Endodermal cell (in vitro differentiated cells): ENCODE measurements around the gene SLC9A5. TPM values are rescaled to one million over a fixed set of nuclear protein-coding genes. Genes with fewer than 3 reads are reported as not detected.

ENCODE experiments used
- DNase-seq: peaks from one replicate; pipeline ENCODE4 v3.0.0-alpha.2; 2017
- H3K27ac ChIP-seq: 2 replicates; pipeline ENCODE4 v1.5.1; 2013; ENCODE audit warnings: mild to moderate bottlenecking, low read depth, low read length, moderate library complexity
- H3K27me3 ChIP-seq: 2 replicates; pipeline ENCODE4 v1.6.1; 2013; ENCODE audit warnings: mild to moderate bottlenecking, low read length, moderate library complexity; ENCODE audit not compliant: insufficient read depth, control insufficient read depth, poor library complexity, severe bottlenecking
- H3K36me3 ChIP-seq: 2 replicates; pipeline ENCODE4 v1.7.0; 2013; ENCODE audit warnings: mild to moderate bottlenecking, low read length, moderate library complexity; ENCODE audit not compliant: control insufficient read depth, insufficient read depth
- H3K4me1 ChIP-seq: one replicate; pipeline ENCODE4 v1.7.0; 2013; ENCODE audit warnings: low read length; ENCODE audit not compliant: control insufficient read depth, insufficient read depth
- H3K4me3 ChIP-seq: 2 replicates; pipeline ENCODE4 v1.5.1; 2013; ENCODE audit warnings: mild to moderate bottlenecking, low read length, moderate library complexity
- H3K9ac ChIP-seq: 2 replicates; pipeline ENCODE4 v1.6.1; 2013; ENCODE audit warnings: mild to moderate bottlenecking, low read length, moderate library complexity; ENCODE audit not compliant: poor library complexity, severe bottlenecking; ENCODE audit errors: extremely low read depth
- H3K9me3 ChIP-seq: 2 replicates; pipeline ENCODE4 v1.6.1; 2013; ENCODE audit warnings: mild to moderate bottlenecking, low read length, moderate library complexity; ENCODE audit not compliant: control insufficient read depth
- H3K27ac Mint-ChIP-seq: 2 replicates; pipeline ENCODE4 v1.8.0; 2020; ENCODE audit warnings: mixed read lengths
- H3K27me3 Mint-ChIP-seq: 2 replicates; pipeline ENCODE4 v1.8.0; 2021; ENCODE audit warnings: mild to moderate bottlenecking, mixed read lengths; ENCODE audit not compliant: insufficient read depth
- H3K36me3 Mint-ChIP-seq: 2 replicates; pipeline ENCODE4 v1.8.0; 2020; ENCODE audit warnings: low read depth, mixed read lengths
- H3K4me1 Mint-ChIP-seq: 2 replicates; pipeline ENCODE4 v1.8.0; 2020; ENCODE audit warnings: mixed read lengths
- H3K4me3 Mint-ChIP-seq: 2 replicates; pipeline ENCODE4 v1.8.0; 2020; ENCODE audit warnings: mild to moderate bottlenecking, moderate library complexity, mixed read lengths
- H3K9me3 Mint-ChIP-seq: 2 replicates; pipeline ENCODE4 v1.8.0; 2020; ENCODE audit warnings: mild to moderate bottlenecking, mixed read lengths
- CTCF ChIP-seq: fragments of 200-600 bp; sonication (generic); conservative IDR thresholded peaks from 2 replicates; pipeline ENCODE4 v1.5.0; 2021; ENCODE audit warnings: antibody characterized with exemption, mild to moderate bottlenecking
- WGBS, 2 experiments: methylation state at CpG; one replicate each; pipeline versions ENCODE4 v1.1.5 to v1.1.7; 2013; ENCODE audit warnings: missing lambda C conversion rate in 2 of 2, mixed read lengths in 1 of 2; ENCODE audit not compliant: insufficient coverage in 1 of 2, insufficient read length in 1 of 2; 5-methylcytosine and 5-hydroxymethylcytosine counted together
- total RNA-seq, 2 donors: library from RNA; stranded (reverse); fragmentation: NEBNext Ultra II Directional in 1 of 2; extraction: Animal tissue kit (Norgen Biotek cat#: 25700) in 1 of 2; gene quantifications; 2 replicates in 1 of 2; 3 replicates in 1 of 2; pipeline ENCODE4 v1.2.1, GENCODE V29; 2021

The SLC9A5 gene
- total RNA-seq, 2 donors from 2014 or later = 8.9 to 9.0 TPM

DNA sequence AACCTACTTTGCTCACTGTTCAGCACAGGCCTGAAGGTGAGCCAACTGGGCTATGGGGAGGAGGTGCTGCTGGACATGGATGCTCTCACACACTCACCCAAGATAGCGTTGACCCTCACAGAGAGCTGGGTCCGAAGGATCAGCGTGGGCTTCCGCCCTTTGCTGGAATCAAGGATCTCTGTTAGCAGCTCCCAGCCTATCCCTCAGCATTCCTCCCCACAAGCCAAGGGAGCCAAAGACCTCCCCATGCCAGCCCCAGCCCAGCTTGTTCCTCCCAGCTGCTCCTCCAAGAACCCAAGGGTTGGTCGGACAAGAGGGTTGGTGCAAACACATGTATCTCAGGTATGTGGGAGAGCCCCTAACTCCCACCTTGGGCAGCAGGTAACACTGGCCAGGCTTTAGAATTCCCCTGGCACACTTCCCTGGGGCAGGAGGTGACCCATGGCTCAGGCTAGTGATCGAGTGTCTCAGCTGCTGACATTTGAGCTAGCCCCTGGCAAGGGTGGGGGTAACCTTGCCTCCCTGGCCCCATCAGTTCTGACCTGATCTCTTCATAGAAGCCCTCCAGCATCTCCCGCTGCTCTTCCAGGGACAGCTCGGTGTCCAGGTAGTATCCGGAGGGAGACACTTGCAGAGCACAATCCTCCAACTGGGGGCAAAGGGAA lies 9.8 kb upstream of the SLC9A5 start:
- no peak for TF ChIP-seq CTCF
- H3K4me1 Mint-ChIP-seq = peaks cover 8% of the 10 kb centered on the region
- WGBS, 2 experiments = 96 to 98% methylated on average over 8 to 9 of the region's 9 CpGs
- no peaks in the 10 kb centered on the region for H3K9me3 Mint-ChIP-seq
- no peaks in the 10 kb centered on the region for H3K9me3 ChIP-seq
- no peaks in the 10 kb centered on the region for H3K27me3 ChIP-seq
- H3K9ac ChIP-seq = no peak overlapping the region
- no peak overlapping the region for H3K27ac ChIP-seq
- peaks cover 14% of the 10 kb centered on the region for H3K4me1 ChIP-seq
- H3K4me3 ChIP-seq = no peak overlapping the region
- H3K36me3 ChIP-seq = peaks cover 92% of the 10 kb centered on the region
- H3K27ac Mint-ChIP-seq = no peak overlapping the region
- no peak overlapping the region for H3K4me3 Mint-ChIP-seq
- DNase-seq = no peak
- H3K27me3 Mint-ChIP-seq = no peaks in the 10 kb centered on the region
- peaks cover 44% of the 10 kb centered on the region for H3K36me3 Mint-ChIP-seq

GRCh38 chr16:67240506-67240905 lies 8.3 kb upstream of the SLC9A5 start:
- peak; percentile 21 for DNase-seq
- no peaks in the 10 kb centered on the region for H3K9me3 Mint-ChIP-seq
- peak overlapping the region; percentile 52 for H3K27ac Mint-ChIP-seq
- no peak overlapping the region for H3K4me3 ChIP-seq
- no peaks in the 10 kb centered on the region for H3K27me3 Mint-ChIP-seq
- no peaks in the 10 kb centered on the region for H3K9me3 ChIP-seq
- no peak overlapping the region for H3K27ac ChIP-seq
- peaks cover 88% of the 10 kb centered on the region for H3K36me3 ChIP-seq
- 95% methylated on average over 4 of the region's 4 CpGs; no CpG with 5 or more reads in 1 of the 2 experiments for WGBS, 2 experiments
- H3K4me1 ChIP-seq = peaks cover 24% of the 10 kb centered on the region
- TF ChIP-seq CTCF = no peak
- H3K4me1 Mint-ChIP-seq = peaks cover 14% of the 10 kb centered on the region
- H3K4me3 Mint-ChIP-seq = no peak overlapping the region
- H3K9ac ChIP-seq = no peak overlapping the region
- no peaks in the 10 kb centered on the region for H3K27me3 ChIP-seq
- H3K36me3 Mint-ChIP-seq = peaks cover 33% of the 10 kb centered on the region

- H3K4me3 ChIP-seq = no peak overlapping the region
- peaks cover 24% of the 10 kb centered on the region for H3K4me1 ChIP-seq
- Mint-ChIP-seq H3K4me3 (no peak overlapping the region), H3K36me3 (peaks cover 27% of the 10 kb centered on the region), H3K27ac (peak overlapping the region; percentile 94), H3K4me1 (peaks cover 14% of the 10 kb centered on the region), H3K27me3 (no peaks in the 10 kb centered on the region), H3K9me3 (no peaks in the 10 kb centered on the region)
- TF ChIP-seq CTCF = no peak
- H3K27me3 ChIP-seq = no peaks in the 10 kb centered on the region
- peak overlapping the region; percentile 36 for H3K27ac ChIP-seq
- no peak overlapping the region for H3K9ac ChIP-seq
- DNase-seq = peak; percentile 79
- no peaks in the 10 kb centered on the region for H3K9me3 ChIP-seq
- H3K36me3 ChIP-seq = peaks cover 81% of the 10 kb centered on the region
- 72 to 82% methylated on average over 3 to 8 of the region's 10 CpGs for WGBS, 2 experiments
Measured at GRCh38 chr16:67241008-67241900, 7.5 kb upstream of the SLC9A5 start.
